PC-3 (cell line): ENCODE measurements around the gene CSPG4. TPM values are rescaled to one million over a fixed set of nuclear protein-coding genes. Genes with fewer than 3 reads are reported as not detected.
"Not testable (repeated sequence)": the region's sequence is repeated elsewhere in the genome, so short reads cannot be mapped to it uniquely, and the experiment has no call there.

ENCODE experiments used
- ATAC-seq: fragments of 200-7000 bp; cut with Tn5 transposase; 2 replicates; pipeline ENCODE4 v1.9.1; 2020; ENCODE audit warnings: mild to moderate bottlenecking, moderate library complexity
- BruUV-seq: library from RNA; stranded (reverse); fragments of 400-500 nt; replicated peaks from 2 replicates; lab custom pipeline; 2021; lab: Mats Ljungman, UMichigan
- CTCF ChIA-PET: fragments of 300-600 bp; sonication (Branson Sonifier 250); formaldehyde crosslinking; loops from one replicate; lab custom pipeline; 2022; ENCODE audit warnings: antibody characterized with exemption; lab: Charles Lee
- POLR2A ChIA-PET: fragments of 300-600 bp; sonication (Branson Sonifier 250); formaldehyde crosslinking; loops from one replicate; lab custom pipeline; 2022; ENCODE audit warnings: antibody characterized with exemption; ENCODE audit not compliant: unreplicated experiment; lab: Charles Lee
- DNase-seq: peaks from one replicate; pipeline ENCODE4 v3.0.0-alpha.2; 2015
- H2AFZ ChIP-seq: fragments of 300-600 bp; sonication (generic); 2 replicates; pipeline ENCODE4 v1.6.0; 2016; ENCODE audit warnings: antibody characterized with exemption, low read length
- H3F3A ChIP-seq: fragments of 300-600 bp; sonication (generic); one replicate; pipeline ENCODE4 v1.6.0; 2017; ENCODE audit warnings: antibody characterized with exemption, low read length, control low read depth, mild to moderate bottlenecking; ENCODE audit not compliant: unreplicated experiment
- H3K27ac ChIP-seq: fragments of 300-600 bp; sonication (generic); 2 replicates; pipeline ENCODE4 v1.5.1; 2016; ENCODE audit warnings: mild to moderate bottlenecking, low read length
- H3K27me3 ChIP-seq: fragments of 300-600 bp; sonication (generic); 2 replicates; pipeline ENCODE4 v1.6.1; 2016; ENCODE audit warnings: low read length, mixed read lengths
- H3K36me3 ChIP-seq: fragments of 300-600 bp; sonication (generic); 2 replicates; pipeline ENCODE4 v1.6.1; 2016; ENCODE audit warnings: low read depth, mixed run types, low read length, mixed read lengths
- H3K4me1 ChIP-seq: fragments of 300-600 bp; sonication (generic); 2 replicates; pipeline ENCODE4 v1.5.1; 2016; ENCODE audit warnings: low read length; ENCODE audit not compliant: insufficient read depth
- H3K4me2 ChIP-seq: fragments of 300-600 bp; sonication (generic); 2 replicates; pipeline ENCODE4 v1.6.0; 2016; ENCODE audit warnings: low read length
- H3K4me3 ChIP-seq: fragments of 300-600 bp; sonication (generic); 2 replicates; pipeline ENCODE4 v1.5.1; 2016; ENCODE audit warnings: mild to moderate bottlenecking, low read length, mixed read lengths
- H3K79me2 ChIP-seq: fragments of 300-600 bp; sonication (generic); 2 replicates; pipeline ENCODE4 v1.6.1; 2017; ENCODE audit warnings: low read length, mixed read lengths
- H3K9ac ChIP-seq: fragments of 300-600 bp; sonication (generic); 2 replicates; pipeline ENCODE4 v1.6.0; 2016; ENCODE audit warnings: mild to moderate bottlenecking, low read length
- H3K9me2 ChIP-seq: fragments of 300-600 bp; sonication (generic); replicated peaks from 2 replicates; pipeline ENCODE4 v1.6.1; 2016; ENCODE audit warnings: mixed run types, low read length, mixed read lengths
- H3K9me3 ChIP-seq: fragments of 300-600 bp; sonication (generic); 2 replicates; pipeline ENCODE4 v1.6.1; 2016; ENCODE audit warnings: low read length, mixed read lengths
- H4K20me1 ChIP-seq: fragments of 300-600 bp; sonication (generic); 2 replicates; pipeline ENCODE4 v1.6.1; 2016; ENCODE audit warnings: low read length, mixed read lengths
- CTCF ChIP-seq: fragments of 300-600 bp; sonication (generic); conservative IDR thresholded peaks from 2 replicates; pipeline ENCODE4 v1.5.1; 2017; ENCODE audit warnings: antibody characterized with exemption, low read depth, mild to moderate bottlenecking, low read length
- EZH2 ChIP-seq: fragments of 300-600 bp; sonication (generic); IDR thresholded peaks from one replicate; pipeline ENCODE4 v1.6.1; 2017; ENCODE audit warnings: antibody characterized with exemption, mild to moderate bottlenecking, low read length; ENCODE audit not compliant: unreplicated experiment
- EZH2phosphoT487 ChIP-seq: fragments of 300-600 bp; sonication (generic); IDR thresholded peaks from 2 replicates; pipeline ENCODE4 v1.6.1; 2018; ENCODE audit warnings: mild to moderate bottlenecking, antibody characterized with exemption, low read length, borderline replicate concordance
- intact Hi-C: fragments of 100-400 bp; cut with micrococcal nuclease; formaldehyde crosslinking; loops from 2 replicates; pipeline ENCODE4 v1.9.0; 2023
- total RNA-seq: library from RNA; depleted of rRNA; stranded (reverse); fragments of >200 nt; gene quantifications from 2 replicates; pipeline ENCODE4 v1.2.3, GENCODE V29; 2014

The CSPG4 gene
- total RNA-seq, 1 experiment from 2014 or later: 2.0 TPM

- Histone ChIP-seq H3K4me1 (no peaks in the 10 kb centered on the region), H3K4me2 (peak overlapping the region; percentile 72; the same call in 1 of the 2 replicates), H3K36me3 (no peaks in the 10 kb centered on the region), H4K20me1 (no peaks in the 10 kb centered on the region), H3K9me2 (no peaks in the 10 kb centered on the region), H3K27ac (no peak overlapping the region), H3K9me3 (no peaks in the 10 kb centered on the region), H2AFZ (no peak overlapping the region; the same call in 1 of the 2 replicates), H3K4me3 (no peak overlapping the region), H3K79me2 (no peaks in the 10 kb centered on the region), H3K9ac (no peak overlapping the region), H3F3A (no peaks in the 10 kb centered on the region), H3K27me3 (no peaks in the 10 kb centered on the region)
- DNase-seq (no peak), ATAC-seq (no peak)
- intact Hi-C loops: no loop called here
- no TSS peak for BruUV-seq
- ChIA-PET CTCF (no interaction called here), POLR2A (no interaction called here)
- TF ChIP-seq EZH2 (no peak), CTCF (no peak), EZH2phosphoT487 (no peak)
These were observed 769 bp upstream of the CSPG4 start for GRCh38 chr15:75713338-75713895.

- H3K9me3 ChIP-seq, intact Hi-C loops, H3F3A ChIP-seq, H3K4me2 ChIP-seq, BruUV-seq, H2AFZ ChIP-seq, H3K27me3 ChIP-seq, H3K4me1 ChIP-seq, DNase-seq, POLR2A ChIA-PET, H3K4me3 ChIP-seq, H3K79me2 ChIP-seq, CTCF ChIA-PET, H3K9me2 ChIP-seq, H3K27ac ChIP-seq, H4K20me1 ChIP-seq, H3K36me3 ChIP-seq, ATAC-seq, H3K9ac ChIP-seq: not testable (repeated sequence)
These were observed 1.2 kb downstream of the CSPG4 start for GRCh38 chr15:75711495-75711894.

- BruUV-seq, CTCF ChIA-PET, H3K4me2 ChIP-seq: not testable (repeated sequence)
These were observed 1.8 kb downstream of the CSPG4 start for GRCh38 chr15:75710874-75711273.

GRCh38 chr15:75709458-75709857 is 3.2 kb downstream of the CSPG4 start:
- H3K79me2 ChIP-seq, H3K36me3 ChIP-seq, H3K27ac ChIP-seq, CTCF ChIA-PET, H3K9me2 ChIP-seq, DNase-seq, H4K20me1 ChIP-seq, H3K4me2 ChIP-seq, ATAC-seq, BruUV-seq, POLR2A ChIA-PET, H3K4me1 ChIP-seq, intact Hi-C loops, H3K9ac ChIP-seq, H2AFZ ChIP-seq, H3F3A ChIP-seq, H3K9me3 ChIP-seq, H3K4me3 ChIP-seq, H3K27me3 ChIP-seq: not testable (repeated sequence)

More at GRCh38 chr15:75710874-75711273, 1.8 kb downstream of the CSPG4 start:
- H3K79me2 ChIP-seq, H3K9me3 ChIP-seq, H3F3A ChIP-seq, H3K4me3 ChIP-seq, ATAC-seq, DNase-seq, H3K9me2 ChIP-seq, H3K36me3 ChIP-seq, H3K27ac ChIP-seq, H4K20me1 ChIP-seq, intact Hi-C loops, H3K9ac ChIP-seq, H3K27me3 ChIP-seq, H3K4me1 ChIP-seq, POLR2A ChIA-PET, H2AFZ ChIP-seq: not testable (repeated sequence)
